ENCODE measurements around the gene RORC. TPM values are rescaled to one million over a fixed set of nuclear protein-coding genes. Genes with fewer than 3 reads are reported as not detected.

Gene RORC
- total RNA-seq, 1 donor from 2014 or later, result 0.17 TPM

GRCh38 chr1:151828921-151829320 is 2.7 kb downstream of the RORC start:
- Histone ChIP-seq H3K27me3 (ENCODE audit: control insufficient read depth, insufficient read depth, low read length) (no peaks in the 10 kb centered on the region), H3K36me3 (ENCODE audit: control insufficient read depth, insufficient read depth, low read length) (no peaks in the 10 kb centered on the region), H3K4me3 (ENCODE audit: low read depth, low read length) (no peak overlapping the region)
- TF ChIP-seq, protein P1, sequence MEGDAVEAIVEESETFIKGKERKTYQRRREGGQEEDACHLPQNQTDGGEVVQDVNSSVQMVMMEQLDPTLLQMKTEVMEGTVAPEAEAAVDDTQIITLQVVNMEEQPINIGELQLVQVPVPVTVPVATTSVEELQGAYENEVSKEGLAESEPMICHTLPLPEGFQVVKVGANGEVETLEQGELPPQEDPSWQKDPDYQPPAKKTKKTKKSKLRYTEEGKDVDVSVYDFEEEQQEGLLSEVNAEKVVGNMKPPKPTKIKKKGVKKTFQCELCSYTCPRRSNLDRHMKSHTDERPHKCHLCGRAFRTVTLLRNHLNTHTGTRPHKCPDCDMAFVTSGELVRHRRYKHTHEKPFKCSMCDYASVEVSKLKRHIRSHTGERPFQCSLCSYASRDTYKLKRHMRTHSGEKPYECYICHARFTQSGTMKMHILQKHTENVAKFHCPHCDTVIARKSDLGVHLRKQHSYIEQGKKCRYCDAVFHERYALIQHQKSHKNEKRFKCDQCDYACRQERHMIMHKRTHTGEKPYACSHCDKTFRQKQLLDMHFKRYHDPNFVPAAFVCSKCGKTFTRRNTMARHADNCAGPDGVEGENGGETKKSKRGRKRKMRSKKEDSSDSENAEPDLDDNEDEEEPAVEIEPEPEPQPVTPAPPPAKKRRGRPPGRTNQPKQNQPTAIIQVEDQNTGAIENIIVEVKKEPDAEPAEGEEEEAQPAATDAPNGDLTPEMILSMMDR (IDR thresholded peaks at IDR 0.05; ENCODE audit: insufficient read depth, low read length, poor library complexity, severe bottlenecking), result no peak
- DNase-seq (ENCODE audit: low read depth), result no peak

DNA sequence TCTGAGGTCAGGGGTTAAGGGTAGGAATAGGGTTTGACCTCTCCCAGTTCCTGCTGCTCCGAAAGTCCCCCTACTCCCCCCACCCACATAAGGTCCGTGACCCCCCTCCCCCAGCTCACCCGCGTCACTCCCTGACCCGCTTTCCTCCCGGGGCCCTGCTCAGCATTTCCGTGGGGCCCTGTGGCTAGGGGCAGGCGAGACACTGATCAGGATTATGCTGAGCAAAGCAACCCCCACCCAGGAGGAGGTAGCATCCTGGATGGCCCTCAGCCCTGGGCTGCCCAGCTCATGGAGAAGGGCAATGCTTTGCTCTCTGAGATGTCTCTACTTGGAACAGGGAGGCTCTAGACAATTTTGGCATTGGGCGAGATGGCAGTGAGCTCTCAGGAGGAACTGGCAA is 3.7 kb downstream of the RORC start:
- Histone ChIP-seq H3K36me3 (ENCODE audit: control insufficient read depth, insufficient read depth, low read length) (no peaks in the 10 kb centered on the region), H3K4me3 (ENCODE audit: low read depth, low read length) (no peak overlapping the region), H3K27me3 (ENCODE audit: control insufficient read depth, insufficient read depth, low read length) (no peaks in the 10 kb centered on the region)
- DNase-seq (ENCODE audit: low read depth), result no peak
- TF ChIP-seq, protein P1 (IDR thresholded peaks at IDR 0.05; ENCODE audit: insufficient read depth, low read length, poor library complexity, severe bottlenecking), result no peak

GRCh38 chr1:151825751-151826660 is 5.6 kb downstream of the RORC start:
- Histone ChIP-seq H3K27me3 (ENCODE audit: control insufficient read depth, insufficient read depth, low read length) (no peaks in the 10 kb centered on the region), H3K36me3 (ENCODE audit: control insufficient read depth, insufficient read depth, low read length) (no peaks in the 10 kb centered on the region)
- TF ChIP-seq, protein P1 (IDR thresholded peaks at IDR 0.05; ENCODE audit: insufficient read depth, low read length, poor library complexity, severe bottlenecking), result no peak

GRCh38 chr1:151825204-151825603 is 6.4 kb downstream of the RORC start:
- Histone ChIP-seq H3K27me3 (ENCODE audit: control insufficient read depth, insufficient read depth, low read length) (no peaks in the 10 kb centered on the region), H3K36me3 (ENCODE audit: control insufficient read depth, insufficient read depth, low read length) (no peaks in the 10 kb centered on the region), H3K4me3 (ENCODE audit: low read depth, low read length) (no peak overlapping the region)
- TF ChIP-seq, protein P1 (IDR thresholded peaks at IDR 0.05; ENCODE audit: insufficient read depth, low read length, poor library complexity, severe bottlenecking), result no peak
- no peak for DNase-seq (ENCODE audit: low read depth)

More at GRCh38 chr1:151825751-151826660, 5.6 kb downstream of the RORC start:
- no peak for DNase-seq (ENCODE audit: low read depth)
- no peak overlapping the region for H3K4me3 ChIP-seq (ENCODE audit: low read depth, low read length)

- TF ChIP-seq, protein P1 (IDR thresholded peaks at IDR 0.05; ENCODE audit: insufficient read depth, low read length, poor library complexity, severe bottlenecking), result no peak
- Histone ChIP-seq H3K36me3 (ENCODE audit: control insufficient read depth, insufficient read depth, low read length) (no peaks in the 10 kb centered on the region), H3K27me3 (ENCODE audit: control insufficient read depth, insufficient read depth, low read length) (no peaks in the 10 kb centered on the region), H3K4me3 (ENCODE audit: low read depth, low read length) (no peak overlapping the region)
- DNase-seq (ENCODE audit: low read depth), result no peak
These were observed 8.4 kb downstream of the RORC start for GRCh38 chr1:151823175-151823574.
